Lower leg skin (tissue), 4 donors: Measurements from ENCODE around the gene ITPA. TPM values are rescaled to one million over a fixed set of nuclear protein-coding genes. Genes with fewer than 3 reads are reported as not detected.

Source experiments
- DNase-seq, 2 donors: peaks; one replicate each; pipeline ENCODE4 v3.0.0-alpha.2; 2019; ENCODE audit warnings: low spot score in 2 of 2
- H3K4me3 ChIP-seq: fragments of 200-600 bp; sonication (generic); 2 replicates; pipeline ENCODE4 v1.5.1; 2017; ENCODE audit warnings: mild to moderate bottlenecking, low read depth; ENCODE audit not compliant: poor library complexity, severe bottlenecking
- CTCF ChIP-seq, 3 donors: fragments of 450-650 bp; IDR thresholded peaks; one replicate each; pipeline ENCODE4 v1.5.1; 2016; ENCODE audit warnings: antibody characterized with exemption in 3 of 3, mild to moderate bottlenecking in 3 of 3, moderate library complexity in 2 of 3
- POLR2A ChIP-seq, 2 donors: fragments of 450-650 bp; IDR thresholded peaks; one replicate each; pipeline ENCODE4 v1.6.1; 2016 to 2017; ENCODE audit warnings: antibody characterized with exemption in 2 of 2, mild to moderate bottlenecking in 1 of 2, moderate library complexity in 1 of 2
- WGBS, 2 donors: methylation state at CpG; one replicate each; pipeline ENCODE4 v1.1.5; 2018; 5-methylcytosine and 5-hydroxymethylcytosine counted together
- intact Hi-C: fragments of 100-400 bp; cut with DNase I; formaldehyde crosslinking; loops from one replicate; pipeline ENCODE4 v1.15.0; 2023; ENCODE audit warnings: low total_unique reads
- total RNA-seq, 4 donors: library from RNA; depleted of rRNA; stranded (reverse); fragments of >200 nt; gene quantifications; one replicate each; pipeline ENCODE4 v1.1.0, GENCODE V29; 2016

Gene ITPA
- total RNA-seq, 4 donors from 2014 or later: 39.3 to 55.8 (median 46.8) TPM

DNA sequence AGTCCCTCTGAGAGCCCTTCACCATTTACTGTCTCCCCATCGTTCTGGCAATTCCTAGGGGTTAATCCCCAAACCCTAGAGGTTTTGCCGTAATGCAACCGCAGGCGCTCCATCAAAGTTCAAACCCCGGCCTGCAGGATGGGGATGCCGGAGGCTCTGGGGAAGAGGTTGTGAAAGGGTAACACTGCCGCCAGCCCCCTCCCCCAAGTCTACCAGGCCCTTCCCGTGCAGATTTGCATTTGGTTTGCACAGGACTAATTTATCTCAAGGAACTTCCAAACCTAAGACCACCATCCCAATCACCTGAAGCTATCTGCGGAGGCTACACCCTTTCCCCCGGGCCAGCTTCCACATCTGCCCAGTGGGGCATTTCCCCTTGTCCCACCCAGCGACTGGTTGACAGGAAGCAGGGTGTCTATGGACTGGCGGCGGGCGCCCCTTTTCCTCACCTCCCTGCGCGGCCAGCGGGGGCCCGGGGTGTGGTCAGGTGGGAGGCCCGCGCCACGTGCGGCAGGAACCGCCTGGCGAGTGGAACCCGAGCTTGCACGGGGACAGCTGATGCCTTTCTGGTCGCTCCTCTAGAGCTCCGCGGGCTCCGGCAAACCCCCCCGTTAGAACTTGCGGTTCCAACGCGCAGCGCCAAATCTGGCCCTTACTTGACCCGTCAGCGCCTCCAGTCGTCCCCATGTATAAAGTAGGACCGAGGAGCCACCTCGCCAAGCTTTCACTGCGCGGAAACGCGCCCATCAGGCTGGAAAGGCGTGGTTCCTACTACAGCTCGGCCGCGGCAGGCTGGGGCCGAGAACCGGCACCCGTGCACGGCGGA lies 39.1 kb downstream of the ITPA start:
- H3K4me3 ChIP-seq: no peak overlapping the region
- 8 to 25% methylated on average over 22 to 52 of the region's 53 CpGs for WGBS, 2 donors
- TF ChIP-seq CTCF (IDR thresholded peaks at IDR 0.05) (no peak), POLR2A (IDR thresholded peaks at IDR 0.05) (no peak)
- intact Hi-C loops: no loop called here
- DNase-seq: no peak

DNA sequence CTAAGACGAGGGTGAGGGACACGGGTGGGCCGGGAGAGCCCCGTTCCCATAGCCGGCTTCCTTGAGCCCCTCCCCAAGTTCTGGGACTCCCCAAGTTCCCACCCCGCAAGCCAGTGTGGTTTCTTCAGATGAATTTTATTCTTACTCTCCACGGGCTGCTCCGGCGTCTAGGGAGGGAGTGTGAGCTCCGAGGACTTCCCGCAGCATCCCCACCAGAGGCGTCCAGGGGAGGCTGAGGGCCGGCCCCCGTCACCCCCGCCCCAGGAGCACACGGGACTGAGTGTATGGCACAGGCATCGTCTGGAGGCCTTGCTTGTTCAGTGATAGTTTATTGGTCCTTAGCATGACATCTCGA lies 39.7 kb downstream of the ITPA start:
- DNase-seq: no peak
- no peak overlapping the region for H3K4me3 ChIP-seq
- 12 to 19% methylated on average over 17 to 18 of the region's 18 CpGs for WGBS, 2 donors
- TF ChIP-seq POLR2A (IDR thresholded peaks at IDR 0.05) (no peak), CTCF (IDR thresholded peaks at IDR 0.05) (no peak)
- intact Hi-C loops: no loop called here

- no peak for DNase-seq
- TF ChIP-seq POLR2A (IDR thresholded peaks at IDR 0.05) (no peak), CTCF (IDR thresholded peaks at IDR 0.05) (no peak)
- H3K4me3 ChIP-seq: no peak overlapping the region
- 77 to 83% methylated on average over 10 of the region's 10 CpGs for WGBS, 2 donors
- intact Hi-C loops: no loop called here
Measured at GRCh38 chr20:3250091-3250504, 40.8 kb downstream of the ITPA start.

- no peak for DNase-seq
- H3K4me3 ChIP-seq: no peak overlapping the region
- 40 to 61% methylated on average over 1 to 8 of the region's 8 CpGs for WGBS, 2 donors
- intact Hi-C loops: no loop called here
- TF ChIP-seq POLR2A (IDR thresholded peaks at IDR 0.05): no peak
- no peak for TF ChIP-seq CTCF (IDR thresholded peaks at IDR 0.05)
Measured at GRCh38 chr20:3251806-3252205, 42.5 kb downstream of the ITPA start.

GRCh38 chr20:3255728-3256127 lies 46.4 kb downstream of the ITPA start:
- intact Hi-C loops: no loop called here
- no peak overlapping the region for H3K4me3 ChIP-seq
- no peak for TF ChIP-seq CTCF (IDR thresholded peaks at IDR 0.05)
- no peak for TF ChIP-seq POLR2A (IDR thresholded peaks at IDR 0.05)
- 90 to 100% methylated on average over 5 of the region's 5 CpGs for WGBS, 2 donors
- no peak for DNase-seq

DNA sequence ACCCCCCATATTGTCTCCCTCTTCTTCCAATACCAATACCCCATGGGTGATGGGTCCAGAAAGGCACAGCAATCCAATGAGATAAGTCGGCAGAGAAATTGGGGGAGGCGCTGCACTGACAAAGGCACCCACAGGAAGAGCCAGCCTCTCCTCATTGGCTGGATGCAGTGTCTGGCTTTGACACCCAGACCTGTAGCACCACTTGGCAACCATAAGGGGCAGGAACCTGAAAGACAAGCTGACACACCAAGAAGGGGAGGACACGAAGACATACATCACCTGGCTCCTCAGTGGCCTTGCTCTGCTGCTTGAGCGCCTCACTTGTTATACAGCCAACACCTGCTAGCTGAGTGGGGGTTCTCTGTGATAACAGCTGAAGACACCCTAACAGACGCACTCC lies 49.1 kb downstream of the ITPA start:
- TF ChIP-seq CTCF (IDR thresholded peaks at IDR 0.05) (no peak), POLR2A (IDR thresholded peaks at IDR 0.05) (no peak)
- intact Hi-C loops: no loop called here
- DNase-seq: no peak
- WGBS, 2 donors: 84 to 92% methylated on average over 5 of the region's 5 CpGs
- no peak overlapping the region for H3K4me3 ChIP-seq
